Neural cell (in vitro differentiated cells): ENCODE results near the gene SIGLEC12. TPM values are rescaled to one million over a fixed set of nuclear protein-coding genes. Genes with fewer than 3 reads are reported as not detected.

Experiments used
- H2AFZ ChIP-seq: fragments of 200-600, 300-800 bp; sonication (generic), shearing (Covaris generic); 2 replicates; pipeline ENCODE4 v1.6.0; 2014; ENCODE audit warnings: low read depth, mild to moderate bottlenecking, antibody characterized with exemption, low read length, moderate library complexity
- H3F3A ChIP-seq: fragments of 200-600 bp; shearing (Covaris generic); 2 replicates; pipeline ENCODE4 v1.6.1; 2016; ENCODE audit warnings: mild to moderate bottlenecking, moderate library complexity, mixed read lengths, antibody characterized with exemption, low read length; ENCODE audit not compliant: insufficient read depth, poor library complexity, severe bottlenecking
- H3K27ac ChIP-seq: fragments of 200-600, 300-800 bp; sonication (generic), shearing (Covaris generic); 2 replicates; pipeline ENCODE4 v1.5.1; 2014; ENCODE audit warnings: mild to moderate bottlenecking, low read length, moderate library complexity
- H3K27me3 ChIP-seq: fragments of 300-800, 200-600 bp; sonication (generic), shearing (Covaris generic); 2 replicates; pipeline ENCODE4 v1.6.0; 2014; ENCODE audit warnings: mild to moderate bottlenecking, low read depth, low read length, moderate library complexity; ENCODE audit not compliant: insufficient read depth
- H3K36me3 ChIP-seq: fragments of 300-800, 200-600 bp; sonication (generic), shearing (Covaris generic); 2 replicates; pipeline ENCODE4 v1.5.1; 2014; ENCODE audit warnings: mild to moderate bottlenecking, antibody characterized with exemption, low read length, moderate library complexity; ENCODE audit not compliant: insufficient read depth
- H3K4me2 ChIP-seq: fragments of 300-800, 200-600 bp; sonication (generic), shearing (Covaris generic); 2 replicates; pipeline ENCODE4 v1.6.0; 2014; ENCODE audit warnings: mild to moderate bottlenecking, low read length
- H3K4me3 ChIP-seq: fragments of 300-800, 200-600 bp; sonication (generic), shearing (Covaris generic); 2 replicates; pipeline ENCODE4 v1.5.1; 2014; ENCODE audit warnings: mild to moderate bottlenecking, low read length, moderate library complexity
- H3K79me2 ChIP-seq: fragments of 200-600 bp; shearing (Covaris generic); replicated peaks from 2 replicates; pipeline ENCODE4 v1.6.0; 2014; ENCODE audit warnings: mild to moderate bottlenecking, low read length, moderate library complexity; ENCODE audit not compliant: insufficient read depth
- H3K9ac ChIP-seq: fragments of 300-800, 200-600 bp; sonication (generic), shearing (Covaris generic); 2 replicates; pipeline ENCODE4 v1.6.1; 2016; ENCODE audit warnings: mild to moderate bottlenecking, low read length, mixed read lengths
- H3K9me2 ChIP-seq: fragments of 200-600 bp; shearing (Covaris generic); 2 replicates; pipeline ENCODE4 v1.6.1; 2016; ENCODE audit warnings: mild to moderate bottlenecking, low read length, mixed read lengths; ENCODE audit not compliant: insufficient read depth
- H3K9me3 ChIP-seq: fragments of 200-600, 300-800 bp; sonication (generic), shearing (Covaris generic); 2 replicates; pipeline ENCODE4 v1.6.1; 2016; ENCODE audit warnings: mild to moderate bottlenecking, mixed run types, low read length, moderate library complexity, mixed read lengths
- H4K20me1 ChIP-seq: fragments of 200-600 bp; shearing (Covaris generic); 2 replicates; pipeline ENCODE4 v1.6.1; 2016; ENCODE audit warnings: mild to moderate bottlenecking, mixed run types; ENCODE audit not compliant: insufficient read depth
- EP300 ChIP-seq: fragments of 450-650 bp; conservative IDR thresholded peaks from 2 replicates; pipeline ENCODE4 v1.6.1; 2014; ENCODE audit warnings: antibody characterized with exemption, mild to moderate bottlenecking, moderate library complexity; ENCODE audit not compliant: poor library complexity, severe bottlenecking
- EZH2 ChIP-seq: fragments of 200-600, 300-800 bp; shearing (Covaris generic), sonication (generic); IDR thresholded peaks from 2 replicates; pipeline ENCODE4 v1.6.1; 2014; ENCODE audit warnings: antibody characterized with exemption, low read length, borderline replicate concordance, mild to moderate bottlenecking; ENCODE audit not compliant: insufficient read depth, poor library complexity, severe bottlenecking
- MXI1 ChIP-seq: fragments of 450-650 bp; conservative IDR thresholded peaks from 2 replicates; pipeline ENCODE4 v1.6.1; 2014; ENCODE audit warnings: antibody characterized with exemption, mild to moderate bottlenecking; ENCODE audit not compliant: poor library complexity, severe bottlenecking
- POLR2AphosphoS5 ChIP-seq: IDR thresholded peaks from 2 replicates; pipeline ENCODE4 v1.6.1; 2012
- RAD21 ChIP-seq: fragments of 450-650 bp; conservative IDR thresholded peaks from 2 replicates; pipeline ENCODE4 v1.6.1; 2014; ENCODE audit warnings: antibody characterized with exemption, mild to moderate bottlenecking, moderate library complexity
- REST ChIP-seq: IDR thresholded peaks from 2 replicates; pipeline ENCODE4 v1.6.1; 2012; ENCODE audit warnings: borderline replicate concordance
- SMC3 ChIP-seq: fragments of 450-650 bp; conservative IDR thresholded peaks from 2 replicates; pipeline ENCODE4 v1.6.1; 2014; ENCODE audit warnings: antibody characterized with exemption, mild to moderate bottlenecking, moderate library complexity; ENCODE audit not compliant: poor library complexity
- TAF1 ChIP-seq: IDR thresholded peaks from 2 replicates; pipeline ENCODE4 v1.6.1; 2012; ENCODE audit warnings: low read depth
- polyA plus RNA-seq: library from polyadenylated mRNA; depleted of rRNA; stranded (reverse); fragments of >200 nt; gene quantifications from 2 replicates; pipeline ENCODE4 v1.2.3, GENCODE V29; 2014
- TF ChIP-seq, protein P1 (sequence below): fragments of 450-650 bp; IDR thresholded peaks from 2 replicates; pipeline ENCODE4 v1.5.1; 2014; ENCODE audit warnings: antibody characterized with exemption, mild to moderate bottlenecking, moderate library complexity; ENCODE audit not compliant: poor library complexity, severe bottlenecking

The SIGLEC12 gene
- polyA plus RNA-seq, 1 donor from 2014 or later = not detected

DNA sequence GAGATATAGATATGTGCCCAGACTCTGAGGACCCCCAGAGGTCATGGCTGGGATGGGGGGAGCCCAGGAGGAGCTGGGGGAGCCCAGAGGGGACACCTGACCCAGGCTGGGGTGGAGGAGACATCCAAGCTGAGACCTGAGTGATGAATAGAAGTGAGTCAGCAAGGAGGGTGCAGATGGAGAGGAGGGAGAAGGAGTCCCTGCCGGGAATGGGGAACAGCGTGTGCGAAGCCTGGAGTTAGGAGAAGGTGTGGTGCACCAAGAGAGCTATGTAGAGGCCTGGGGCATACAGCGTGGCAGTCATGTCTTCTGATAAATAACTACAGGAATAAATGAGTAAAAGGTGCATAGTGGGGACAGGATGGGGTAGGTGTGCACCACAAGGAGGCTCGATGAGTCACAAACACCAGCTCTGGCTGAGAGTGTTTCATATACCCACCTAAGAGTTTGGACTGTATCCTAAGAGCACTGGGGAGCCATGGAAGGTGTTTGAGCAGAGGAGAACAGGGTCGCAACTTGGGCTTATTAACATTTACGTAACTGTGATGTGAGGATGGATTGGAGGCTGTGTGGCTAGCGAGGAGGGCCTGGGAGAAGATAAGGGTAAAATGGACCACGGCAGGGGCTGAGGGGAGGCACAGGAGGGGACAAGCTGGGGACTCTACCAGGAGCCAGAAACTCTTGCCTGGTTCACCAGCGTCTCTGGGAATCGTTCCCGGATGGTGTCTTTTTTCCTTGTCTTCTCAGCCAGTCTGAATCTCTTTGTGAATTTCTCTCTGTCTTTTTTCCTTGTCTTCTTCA lies 21.9 kb downstream of the SIGLEC12 start:
- Histone ChIP-seq H3K79me2 (no peaks in the 10 kb centered on the region), H4K20me1 (no peaks in the 10 kb centered on the region), H3K9ac (no peak overlapping the region), H3K4me2 (no peak overlapping the region), H3K9me2 (no peaks in the 10 kb centered on the region), H3K9me3 (no peaks in the 10 kb centered on the region), H3F3A (no peaks in the 10 kb centered on the region), H3K36me3 (no peaks in the 10 kb centered on the region), H3K27ac (no peak overlapping the region), H3K4me3 (no peak overlapping the region), H2AFZ (no peak overlapping the region), H3K27me3 (no peaks in the 10 kb centered on the region)
- TF ChIP-seq POLR2AphosphoS5 (no peak), MXI1 (no peak), REST (no peak), SMC3 (no peak), TAF1 (no peak), RAD21 (no peak), EP300 (no peak), EZH2 (no peak)
- TF ChIP-seq, protein P1, sequence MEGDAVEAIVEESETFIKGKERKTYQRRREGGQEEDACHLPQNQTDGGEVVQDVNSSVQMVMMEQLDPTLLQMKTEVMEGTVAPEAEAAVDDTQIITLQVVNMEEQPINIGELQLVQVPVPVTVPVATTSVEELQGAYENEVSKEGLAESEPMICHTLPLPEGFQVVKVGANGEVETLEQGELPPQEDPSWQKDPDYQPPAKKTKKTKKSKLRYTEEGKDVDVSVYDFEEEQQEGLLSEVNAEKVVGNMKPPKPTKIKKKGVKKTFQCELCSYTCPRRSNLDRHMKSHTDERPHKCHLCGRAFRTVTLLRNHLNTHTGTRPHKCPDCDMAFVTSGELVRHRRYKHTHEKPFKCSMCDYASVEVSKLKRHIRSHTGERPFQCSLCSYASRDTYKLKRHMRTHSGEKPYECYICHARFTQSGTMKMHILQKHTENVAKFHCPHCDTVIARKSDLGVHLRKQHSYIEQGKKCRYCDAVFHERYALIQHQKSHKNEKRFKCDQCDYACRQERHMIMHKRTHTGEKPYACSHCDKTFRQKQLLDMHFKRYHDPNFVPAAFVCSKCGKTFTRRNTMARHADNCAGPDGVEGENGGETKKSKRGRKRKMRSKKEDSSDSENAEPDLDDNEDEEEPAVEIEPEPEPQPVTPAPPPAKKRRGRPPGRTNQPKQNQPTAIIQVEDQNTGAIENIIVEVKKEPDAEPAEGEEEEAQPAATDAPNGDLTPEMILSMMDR = no peak

DNA sequence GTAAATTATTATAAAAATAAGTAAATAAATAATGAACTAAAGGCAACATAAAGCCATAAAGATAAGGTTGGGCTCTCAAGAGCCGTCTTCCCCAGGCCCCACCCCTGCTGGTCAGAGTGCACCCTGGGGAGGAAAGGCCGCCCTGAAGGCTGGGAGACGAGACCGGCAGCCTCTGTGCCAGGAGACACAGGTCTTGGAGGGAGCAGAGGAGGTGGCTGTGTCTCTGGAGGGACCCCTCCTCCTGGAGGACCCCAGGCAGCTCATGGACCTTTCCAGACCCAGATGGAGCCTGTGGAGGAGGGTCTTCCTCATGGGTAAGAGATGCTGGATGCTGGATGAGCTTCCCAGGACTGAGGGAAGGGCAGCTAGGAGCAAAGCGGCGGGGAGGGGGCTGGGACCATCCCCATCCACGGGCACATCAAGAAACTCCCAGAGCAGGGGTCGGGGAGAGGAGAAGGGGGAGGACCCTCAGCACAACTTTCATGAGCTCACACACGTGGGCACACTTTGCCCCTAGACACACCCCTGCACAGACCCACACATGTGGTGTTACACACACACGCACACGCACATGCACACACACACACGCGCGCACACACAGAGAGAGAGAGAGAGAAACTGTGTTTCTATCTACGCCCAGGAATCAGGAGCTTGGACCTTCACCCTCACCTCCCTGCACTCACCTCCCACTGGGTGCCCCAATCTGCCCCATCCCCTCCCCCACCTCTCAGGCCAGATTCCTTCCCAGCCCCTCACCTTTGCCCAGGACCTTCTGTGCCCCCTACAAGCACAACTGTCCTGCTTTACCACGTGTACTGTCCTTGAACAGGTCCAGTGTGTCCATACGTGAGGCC lies 23.0 kb downstream of the SIGLEC12 start, which contains the start of gene CEACAM18:
Gene CEACAM18, plus strand, starts transcription at position 159 of the 854 bp plus-strand sequence.
- H3K4me3 ChIP-seq = no peak within 1 kb of the TSS
- H3K4me2 ChIP-seq = no peak within 1 kb of the TSS
- H3K9ac ChIP-seq = no peak within 1 kb of the TSS
- H4K20me1 ChIP-seq = no peaks in the 10 kb centered on the region
- no peak within 1 kb of the TSS for H2AFZ ChIP-seq
- H3K27me3 ChIP-seq = no peaks in the 10 kb centered on the region
- no peaks in the 10 kb centered on the region for H3F3A ChIP-seq
- no peaks in the 10 kb centered on the region for H3K36me3 ChIP-seq
- no peaks in the 10 kb centered on the region for H3K9me3 ChIP-seq
- no peaks in the 10 kb centered on the region for H3K9me2 ChIP-seq
- no peaks in the 10 kb centered on the region for H3K79me2 ChIP-seq
- TF ChIP-seq EZH2 (no peak), MXI1 (no peak), EP300 (no peak), RAD21 (no peak), TAF1 (no peak), POLR2AphosphoS5 (no peak), SMC3 (no peak), REST (no peak)
- TF ChIP-seq, protein P1 = no peak
- H3K27ac ChIP-seq = no peak within 1 kb of the TSS
